ENCODE results near the gene MNS1. TPM values are rescaled to one million over a fixed set of nuclear protein-coding genes. Genes with fewer than 3 reads are reported as not detected.

Gene MNS1
- total and polyA plus RNA-seq, 2 of the 13 experiments (the other 11 are each of a cell fraction or from before 2014, with no cell fraction given), result 0.22 to 1.7 TPM

DNA sequence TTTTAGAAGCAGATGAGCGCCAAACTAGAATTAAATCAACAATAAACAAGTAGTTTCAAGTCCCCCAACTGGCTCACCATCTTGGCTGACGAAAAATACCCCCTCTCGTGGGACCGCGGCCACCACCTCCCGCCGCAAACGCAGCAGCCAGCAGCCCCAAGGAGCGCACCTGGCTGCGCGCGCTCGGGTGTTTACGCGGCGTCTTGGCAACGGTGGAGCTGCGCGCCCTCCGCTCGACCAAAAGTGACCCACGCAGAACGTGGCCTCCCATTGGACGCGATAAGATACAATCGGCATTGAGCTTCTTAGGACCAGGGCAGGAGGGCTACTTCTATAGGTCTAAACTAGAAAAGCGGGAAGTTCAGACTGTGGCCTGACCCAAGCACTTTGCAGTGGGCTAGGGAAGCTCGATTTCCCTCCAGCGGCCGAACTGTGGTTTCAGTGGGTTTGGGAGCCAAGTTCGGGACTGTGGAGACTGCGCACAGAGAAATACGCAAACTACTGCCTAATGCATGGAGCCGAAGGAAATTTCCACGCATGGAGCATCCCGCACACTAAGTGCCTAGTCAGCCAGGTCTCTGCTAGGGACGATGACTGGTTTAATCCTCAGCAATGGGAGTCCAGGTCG lies at the start of gene MNS1 (continued):
- TF ChIP-seq ZBTB39 (CRISPR knock-in tag; IDR thresholded peaks at IDR 0.05) (no peak), ARID3A (IDR thresholded peaks at IDR 0.05; ENCODE audit: low read depth, low read length) (no peak), GATAD1 (CRISPR knock-in tag; IDR thresholded peaks at IDR 0.05) (peak; percentile 69), ZNF619 (CRISPR knock-in tag; IDR thresholded peaks at IDR 0.05) (peak; percentile 62; the same call in 1 of the 2 replicates), CBX2 (IDR thresholded peaks at IDR 0.05; ENCODE audit: low read depth, low read length) (no peak), CBX2 (CRISPR knock-in tag; IDR thresholded peaks at IDR 0.05; ENCODE audit: low read depth) (no peak), BRD4 (CRISPR knock-in tag; IDR thresholded peaks at IDR 0.05) (no peak), WIZ (CRISPR knock-in tag; IDR thresholded peaks at IDR 0.05) (no peak), FOXP4 (CRISPR knock-in tag; IDR thresholded peaks at IDR 0.05) (no peak), CC2D1A (CRISPR knock-in tag; IDR thresholded peaks at IDR 0.05) (no peak), ZNF543 (CRISPR knock-in tag; IDR thresholded peaks at IDR 0.05) (no peak), KMT2B (CRISPR knock-in tag; IDR thresholded peaks at IDR 0.05) (peak; percentile 67; the same call in 1 of the 2 replicates), TARDBP (CRISPR knock-in tag; IDR thresholded peaks at IDR 0.05) (peak; percentile 45; the same call in 1 of the 2 replicates), MAFK (conservative IDR thresholded peaks at IDR 0.05 in 1 of 2, IDR thresholded peaks at IDR 0.05 in 1 of 2; ENCODE audit: low read length in 2 of 2) (no peak), ZNF629 (CRISPR knock-in tag; conservative IDR thresholded peaks at IDR 0.05) (no peak), NFYB (CRISPR knock-in tag; IDR thresholded peaks at IDR 0.05) (peak; percentile 90), SIN3B (IDR thresholded peaks at IDR 0.05; ENCODE audit: low read length) (peak; percentile 82), U2AF2 (IDR thresholded peaks at IDR 0.05; ENCODE audit: low read depth, low read length) (peak; percentile 63; the same call in 1 of the 2 replicates), FUBP1 (CRISPR knock-in tag; IDR thresholded peaks at IDR 0.05; ENCODE audit: borderline replicate concordance) (no peak)
- TF ChIP-seq, protein P1, sequence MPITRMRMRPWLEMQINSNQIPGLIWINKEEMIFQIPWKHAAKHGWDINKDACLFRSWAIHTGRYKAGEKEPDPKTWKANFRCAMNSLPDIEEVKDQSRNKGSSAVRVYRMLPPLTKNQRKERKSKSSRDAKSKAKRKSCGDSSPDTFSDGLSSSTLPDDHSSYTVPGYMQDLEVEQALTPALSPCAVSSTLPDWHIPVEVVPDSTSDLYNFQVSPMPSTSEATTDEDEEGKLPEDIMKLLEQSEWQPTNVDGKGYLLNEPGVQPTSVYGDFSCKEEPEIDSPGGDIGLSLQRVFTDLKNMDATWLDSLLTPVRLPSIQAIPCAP (CRISPR knock-in tag; IDR thresholded peaks at IDR 0.05; ENCODE audit: low read depth), result no peak
- TF ChIP-seq, protein P2, sequence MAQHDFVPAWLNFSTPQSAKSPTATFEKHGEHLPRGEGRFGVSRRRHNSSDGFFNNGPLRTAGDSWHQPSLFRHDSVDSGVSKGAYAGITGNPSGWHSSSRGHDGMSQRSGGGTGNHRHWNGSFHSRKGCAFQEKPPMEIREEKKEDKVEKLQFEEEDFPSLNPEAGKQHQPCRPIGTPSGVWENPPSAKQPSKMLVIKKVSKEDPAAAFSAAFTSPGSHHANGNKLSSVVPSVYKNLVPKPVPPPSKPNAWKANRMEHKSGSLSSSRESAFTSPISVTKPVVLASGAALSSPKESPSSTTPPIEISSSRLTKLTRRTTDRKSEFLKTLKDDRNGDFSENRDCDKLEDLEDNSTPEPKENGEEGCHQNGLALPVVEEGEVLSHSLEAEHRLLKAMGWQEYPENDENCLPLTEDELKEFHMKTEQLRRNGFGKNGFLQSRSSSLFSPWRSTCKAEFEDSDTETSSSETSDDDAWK (CRISPR knock-in tag; IDR thresholded peaks at IDR 0.05), result no peak
